Thyroid gland (tissue), 4 donors: Measurements from ENCODE around the gene AQP3.
"Not testable (repeated sequence)": the region's sequence is repeated elsewhere in the genome, so short reads cannot be mapped to it uniquely, and the experiment has no call there.

Experiments
- CTCF ChIP-seq, 6 experiments: fragments of 200-600 bp in 3 of 6; fragments of 450-650 bp in 3 of 6; sonication (generic) in 3 of 6; IDR thresholded peaks; one replicate each; pipeline ENCODE4 v1.5.1; 2016 to 2019; ENCODE audit warnings: antibody characterized with exemption in 6 of 6, mild to moderate bottlenecking in 2 of 6, inconsistent platforms in 1 of 6, moderate library complexity in 1 of 6
- POLR2A ChIP-seq, 2 donors: fragments of 450-650 bp; IDR thresholded peaks; one replicate each; pipeline ENCODE4 v1.6.1; 2017; ENCODE audit warnings: antibody characterized with exemption in 2 of 2, mild to moderate bottlenecking in 2 of 2, moderate library complexity in 1 of 2

- not testable (repeated sequence) for TF ChIP-seq CTCF, POLR2A (IDR thresholded peaks at IDR 0.05)
These were observed 46.4 kb upstream of the AQP3 start for GRCh38 chr9:33493819-33494218.
